Measurements from ENCODE around the gene SEC22A.

- TF ChIP-seq CTCF (IDR thresholded peaks at IDR 0.05) (no peak), EZH2 (IDR thresholded peaks at IDR 0.05; ENCODE audit: borderline replicate concordance, insufficient read depth, low read depth, low read length, poor library complexity, severe bottlenecking) (no peak)
Measured at GRCh38 chr3:123283074-123283473, 81.3 kb downstream of the SEC22A start.

Measured in B cell (primary cell).